ENCODE results near the gene NQO2. TPM values are rescaled to one million over a fixed set of nuclear protein-coding genes. Genes with fewer than 3 reads are reported as not detected.
A peak's percentile ranks its signal among the peaks of the same experiment; 100 is the strongest.

NQO2 gene
- total RNA-seq, 1 experiment from 2014 or later: 105 TPM

DNA sequence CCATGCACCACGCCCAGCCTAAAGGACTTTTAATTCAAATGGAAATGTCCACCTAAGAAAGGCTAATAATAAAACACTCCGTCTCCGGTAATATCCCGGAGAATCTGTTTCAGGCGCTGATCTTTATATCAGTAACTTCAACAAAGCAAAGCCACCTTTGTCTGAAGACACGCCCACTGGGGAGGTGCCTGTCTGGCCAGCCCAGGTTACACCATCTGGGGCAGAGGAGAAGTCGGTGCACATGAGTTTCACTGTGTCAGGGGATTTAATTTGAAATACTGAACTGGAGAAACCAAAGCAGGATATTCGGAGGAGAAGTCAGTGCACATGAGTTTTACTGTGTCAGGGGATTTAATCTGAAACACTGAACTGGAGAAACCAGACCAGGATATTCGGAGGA, 37.7 kb upstream of the NQO2 start:
- Histone ChIP-seq H3K4ac (ENCODE audit: low read depth, low read length) (no peak overlapping the region), H3K18ac (ENCODE audit: insufficient read length, low read depth, low read length) (no peak overlapping the region), H3K4me2 (ENCODE audit: insufficient read depth, insufficient read length, low read length) (no peak overlapping the region), H3K27ac (ENCODE audit: insufficient read length, low read depth, low read length) (no peak overlapping the region), H3K9me3 (ENCODE audit: control insufficient read depth, low read depth, low read length) (no peaks in the 10 kb centered on the region), H3K14ac (ENCODE audit: insufficient read depth, low read length) (no peak overlapping the region), H2AK5ac (ENCODE audit: insufficient read length, low read length) (no peak overlapping the region), H3K56ac (ENCODE audit: insufficient read length, low read depth, low read length) (no peak overlapping the region), H3K79me1 (ENCODE audit: insufficient read depth, low read depth, low read length, poor library complexity, severe bottlenecking) (no peaks in the 10 kb centered on the region), H3K23me2 (ENCODE audit: insufficient read length, low read depth, low read length, poor library complexity, severe bottlenecking) (no peaks in the 10 kb centered on the region), H2BK5ac (ENCODE audit: insufficient read length, low read length) (no peak overlapping the region), H2BK15ac (ENCODE audit: low read depth, low read length) (no peak overlapping the region), H3T11ph (ENCODE audit: low read length) (no peak overlapping the region), H3K27me3 (ENCODE audit: insufficient read depth, low read length) (no peaks in the 10 kb centered on the region), H2BK120ac (ENCODE audit: low read depth, low read length, poor library complexity, severe bottlenecking) (no peak overlapping the region), H3K4me1 (ENCODE audit: insufficient read depth, low read length) (peaks cover 14% of the 10 kb centered on the region; the same call in 1 of the 2 replicates), H3K9ac (ENCODE audit: extremely low read depth, insufficient read length, low read length) (no peak overlapping the region), H2BK12ac (ENCODE audit: insufficient read length, low read depth, low read length) (no peak overlapping the region), H2BK20ac (ENCODE audit: low read depth, low read length, poor library complexity, severe bottlenecking) (no peak overlapping the region), H4K5ac (ENCODE audit: insufficient read length, low read depth, low read length) (no peak overlapping the region), H3K79me2 (ENCODE audit: insufficient read depth, low read length) (no peaks in the 10 kb centered on the region), H4K20me1 (ENCODE audit: control insufficient read depth, insufficient read depth, insufficient read length) (no peaks in the 10 kb centered on the region), H4K91ac (ENCODE audit: insufficient read length, low read depth, low read length) (no peak overlapping the region), H3K23ac (ENCODE audit: insufficient read length, low read depth, low read length) (no peak overlapping the region), H4K8ac (replicated peaks; ENCODE audit: insufficient read length, low read depth, low read length) (no peak overlapping the region), H2AFZ (ENCODE audit: low read length) (no peak overlapping the region)
- WGBS (ENCODE audit: extremely low coverage, insufficient read length, low lambda C conversion rate): no CpG with 5 or more reads among the region's 9 CpGs
- H3K4me3 Mint-ChIP-seq: no peak overlapping the region
- no peaks in the 10 kb centered on the region for H3K9me3 Mint-ChIP-seq
- peak overlapping the region in 1 of 3 experiments; percentile 10; a peak in 2 of 7 replicates for H3K27ac Mint-ChIP-seq
- DNase-seq: peak; percentile 56
- TF ChIP-seq, protein P1, sequence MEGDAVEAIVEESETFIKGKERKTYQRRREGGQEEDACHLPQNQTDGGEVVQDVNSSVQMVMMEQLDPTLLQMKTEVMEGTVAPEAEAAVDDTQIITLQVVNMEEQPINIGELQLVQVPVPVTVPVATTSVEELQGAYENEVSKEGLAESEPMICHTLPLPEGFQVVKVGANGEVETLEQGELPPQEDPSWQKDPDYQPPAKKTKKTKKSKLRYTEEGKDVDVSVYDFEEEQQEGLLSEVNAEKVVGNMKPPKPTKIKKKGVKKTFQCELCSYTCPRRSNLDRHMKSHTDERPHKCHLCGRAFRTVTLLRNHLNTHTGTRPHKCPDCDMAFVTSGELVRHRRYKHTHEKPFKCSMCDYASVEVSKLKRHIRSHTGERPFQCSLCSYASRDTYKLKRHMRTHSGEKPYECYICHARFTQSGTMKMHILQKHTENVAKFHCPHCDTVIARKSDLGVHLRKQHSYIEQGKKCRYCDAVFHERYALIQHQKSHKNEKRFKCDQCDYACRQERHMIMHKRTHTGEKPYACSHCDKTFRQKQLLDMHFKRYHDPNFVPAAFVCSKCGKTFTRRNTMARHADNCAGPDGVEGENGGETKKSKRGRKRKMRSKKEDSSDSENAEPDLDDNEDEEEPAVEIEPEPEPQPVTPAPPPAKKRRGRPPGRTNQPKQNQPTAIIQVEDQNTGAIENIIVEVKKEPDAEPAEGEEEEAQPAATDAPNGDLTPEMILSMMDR (conservative IDR thresholded peaks at IDR 0.05): no peak
- peaks cover 2% of the 10 kb centered on the region; the same call in 1 of the 2 replicates for H3K27me3 Mint-ChIP-seq (ENCODE audit: low read depth)
- H3K4me1 Mint-ChIP-seq: peaks cover 56 to 65% of the 10 kb centered on the region in 2 experiments
- no peaks in the 10 kb centered on the region; a peak in 1 of 7 replicates for H3K36me3 Mint-ChIP-seq (ENCODE audit: insufficient read depth in 1 of 3, low read depth in 3 of 3)

Measured in H9 (cell line).